Measurements from ENCODE around the gene OR1C1. TPM values are rescaled to one million over a fixed set of nuclear protein-coding genes. Genes with fewer than 3 reads are reported as not detected.

Gene OR1C1, protein sequence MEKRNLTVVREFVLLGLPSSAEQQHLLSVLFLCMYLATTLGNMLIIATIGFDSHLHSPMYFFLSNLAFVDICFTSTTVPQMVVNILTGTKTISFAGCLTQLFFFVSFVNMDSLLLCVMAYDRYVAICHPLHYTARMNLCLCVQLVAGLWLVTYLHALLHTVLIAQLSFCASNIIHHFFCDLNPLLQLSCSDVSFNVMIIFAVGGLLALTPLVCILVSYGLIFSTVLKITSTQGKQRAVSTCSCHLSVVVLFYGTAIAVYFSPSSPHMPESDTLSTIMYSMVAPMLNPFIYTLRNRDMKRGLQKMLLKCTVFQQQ
- polyA plus RNA-seq (2011; rRNA removed) (not detected in 2 replicates), polyA plus RNA-seq (2017; fragmentation: RNase III; extraction: RNeasy Plus Mini Kit Qiagen cat#74134 plus additional on column Dnase treatment) (not detected in 3 replicates), polyA minus RNA-seq (2011; rRNA and poly(A)+ RNA removed) (not detected in 2 replicates)
- polyA plus RNA-seq (2012; cell fraction: cytosol; rRNA removed) = not detected in 2 replicates
- polyA plus RNA-seq (2012; cell fraction: nucleus; rRNA removed) = not detected in 2 replicates

- ChIA-PET POLR2A (no interaction called here), CTCF (no interaction called here)
- no peaks in the 10 kb centered on the region for H3K9me3 ChIP-seq
- DNase-seq (ENCODE audit: low read depth in 1 of 2, low spot score in 1 of 2) (no peak), ATAC-seq (no peak), FAIRE-seq (no peak)
- TF ChIP-seq POLR2AphosphoS2 (conservative IDR thresholded peaks at IDR 0.05; ENCODE audit: low read length) (no peak), HOXB13 (CRISPR knock-in tag; IDR thresholded peaks at IDR 0.05; ENCODE audit: low read depth) (no peak), NR3C1 (IDR thresholded peaks at IDR 0.05) (no peak), RNF2 (IDR thresholded peaks at IDR 0.05; ENCODE audit: borderline replicate concordance, low read depth) (no peak), NPAS2 (CRISPR knock-in tag; IDR thresholded peaks at IDR 0.05; ENCODE audit: borderline replicate concordance) (no peak), JUN (IDR thresholded peaks at IDR 0.05) (no peak), HOXB5 (CRISPR knock-in tag; IDR thresholded peaks at IDR 0.05) (no peak), POLR2A (IDR thresholded peaks at IDR 0.05; ENCODE audit: low read length) (no peak), CEBPB (IDR thresholded peaks at IDR 0.05) (no peak), RFX5 (IDR thresholded peaks at IDR 0.05) (no peak), RAD21 (conservative IDR thresholded peaks at IDR 0.05 in 1 of 2, IDR thresholded peaks at IDR 0.05 in 1 of 2) (no peak), RCOR1 (IDR thresholded peaks at IDR 0.05; ENCODE audit: low read depth, low read length) (no peak), E2F6 (IDR thresholded peaks at IDR 0.05; ENCODE audit: borderline replicate concordance, low read depth) (no peak), CHD4 (IDR thresholded peaks at IDR 0.05; ENCODE audit: borderline replicate concordance) (no peak), FOXS1 (CRISPR knock-in tag; IDR thresholded peaks at IDR 0.05) (no peak), ESRRA (IDR thresholded peaks at IDR 0.05; ENCODE audit: borderline replicate concordance, low read length) (no peak), GATA3 (IDR thresholded peaks at IDR 0.05; ENCODE audit: borderline replicate concordance) (no peak), HEYL (CRISPR knock-in tag; IDR thresholded peaks at IDR 0.05) (no peak), EHMT2 (IDR thresholded peaks at IDR 0.05; ENCODE audit: low read depth) (no peak), ZC3H11A (IDR thresholded peaks at IDR 0.05) (no peak)
- H3K4me2 ChIP-seq = no peak within 1 kb of the TSS
- H3K4me3 ChIP-seq = no peak within 1 kb of the TSS
- no peak within 1 kb of the TSS for H3K27ac ChIP-seq
- 35% methylated on average over 3 of the region's 3 CpGs for WGBS (ENCODE audit: missing lambda C conversion rate)
- no peaks in the 10 kb centered on the region for H3K4me1 ChIP-seq
These were observed at the start of gene OR1C1 for GRCh38 chr1:247760456-247760855. Gene OR1C1 (minus strand): TSS chr1:247760556. CDS start chr1:247758406, 2,150 bp downstream.

DNA sequence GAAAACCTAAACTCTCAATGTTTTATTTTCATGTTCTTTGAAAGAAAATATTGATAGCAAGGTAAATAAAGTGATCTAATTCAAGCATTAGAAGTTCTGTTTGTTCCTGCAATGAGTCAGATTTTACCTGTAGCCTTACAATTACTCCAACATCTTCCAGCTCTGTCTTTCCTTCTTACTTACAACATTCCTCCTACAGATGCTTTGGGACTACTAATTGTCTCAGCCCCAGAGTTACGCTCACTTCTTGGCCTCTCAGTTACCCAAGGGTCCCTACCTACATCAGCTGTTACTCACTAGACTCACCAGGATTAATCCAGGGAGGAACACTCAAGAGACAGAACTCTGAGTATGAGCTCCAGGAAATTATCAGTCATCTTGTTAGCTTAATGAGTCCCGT lies 37.2 kb upstream of the OR1C1 start:
- Histone ChIP-seq H3K4me2 (no peak overlapping the region), H3K9me3 (0 out of 3 replicates have a peak, but pooled peaks cover 3% of the 10 kb centered on the region), H3K4me3 (no peak overlapping the region), H3K4me1 (no peaks in the 10 kb centered on the region), H3K27ac (no peak overlapping the region)
- TF ChIP-seq, protein P1, sequence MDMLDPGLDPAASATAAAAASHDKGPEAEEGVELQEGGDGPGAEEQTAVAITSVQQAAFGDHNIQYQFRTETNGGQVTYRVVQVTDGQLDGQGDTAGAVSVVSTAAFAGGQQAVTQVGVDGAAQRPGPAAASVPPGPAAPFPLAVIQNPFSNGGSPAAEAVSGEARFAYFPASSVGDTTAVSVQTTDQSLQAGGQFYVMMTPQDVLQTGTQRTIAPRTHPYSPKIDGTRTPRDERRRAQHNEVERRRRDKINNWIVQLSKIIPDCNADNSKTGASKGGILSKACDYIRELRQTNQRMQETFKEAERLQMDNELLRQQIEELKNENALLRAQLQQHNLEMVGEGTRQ (IDR thresholded peaks at IDR 0.05) = no peak
- TF ChIP-seq MAZ (IDR thresholded peaks at IDR 0.05; ENCODE audit: borderline replicate concordance, low read depth, low read length) (no peak), MYC (IDR thresholded peaks at IDR 0.05; ENCODE audit: borderline replicate concordance, low read length) (no peak), NR3C1 (IDR thresholded peaks at IDR 0.05) (no peak), REST (IDR thresholded peaks at IDR 0.05) (no peak), RAD21 (conservative IDR thresholded peaks at IDR 0.05 in 1 of 2, IDR thresholded peaks at IDR 0.05 in 1 of 2) (no peak), EHMT2 (IDR thresholded peaks at IDR 0.05; ENCODE audit: low read depth) (no peak), SMC3 (IDR thresholded peaks at IDR 0.05) (no peak), RARB (CRISPR knock-in tag; IDR thresholded peaks at IDR 0.05) (no peak), SREBF2 (IDR thresholded peaks at IDR 0.05) (no peak), CEBPB (IDR thresholded peaks at IDR 0.05) (no peak), ZFP36 (IDR thresholded peaks at IDR 0.05; ENCODE audit: borderline replicate concordance, partially characterized antibody) (no peak), JUNB (IDR thresholded peaks at IDR 0.05) (no peak), PHF8 (IDR thresholded peaks at IDR 0.05; ENCODE audit: borderline replicate concordance, low read depth) (no peak), JUN (IDR thresholded peaks at IDR 0.05) (no peak)
- DNase-seq (ENCODE audit: low read depth in 1 of 2, low spot score in 1 of 2) (no peak), FAIRE-seq (no peak), ATAC-seq (no peak)
- CTCF ChIA-PET = interaction anchor here (0.8 kb wide), 1 partner anchor 41 kb away, joined by 3 read pairs; no protein-coding TSS in a partner anchor
- POLR2A ChIA-PET = no interaction called here
- 0% methylated on average over 2 of the region's 2 CpGs for WGBS (ENCODE audit: missing lambda C conversion rate)
